HG02610 (cell line): Measurements from ENCODE around the gene SAP30BP.

Experiments used
- ATAC-seq: cut with Tn5 transposase; IDR thresholded peaks from one replicate; pipeline ENCODE4 v1.9.1; 2021; ENCODE audit warnings: mild to moderate bottlenecking, moderate library complexity; ENCODE audit not compliant: unreplicated experiment

Gene SAP30BP

DNA sequence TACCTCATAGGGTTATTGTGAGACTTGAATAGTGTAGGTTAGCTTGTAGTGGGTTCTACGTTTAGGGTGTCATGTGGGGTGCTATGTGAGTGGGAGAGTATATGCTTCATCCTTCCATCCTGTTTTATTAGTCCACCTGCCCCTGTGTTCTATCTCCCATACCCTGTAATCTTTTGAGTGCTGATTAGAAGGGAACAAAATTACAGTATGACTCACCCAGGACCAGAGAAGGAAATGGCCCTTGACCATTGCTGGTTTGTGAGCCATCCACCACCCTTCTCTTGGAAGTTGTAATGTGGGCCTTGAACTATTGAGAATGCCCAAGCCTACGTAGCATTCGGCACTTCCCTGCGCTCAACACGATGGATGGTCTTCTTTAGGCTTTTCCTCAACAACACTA is 17.1 kb downstream of the SAP30BP start:
- no peak for ATAC-seq

DNA sequence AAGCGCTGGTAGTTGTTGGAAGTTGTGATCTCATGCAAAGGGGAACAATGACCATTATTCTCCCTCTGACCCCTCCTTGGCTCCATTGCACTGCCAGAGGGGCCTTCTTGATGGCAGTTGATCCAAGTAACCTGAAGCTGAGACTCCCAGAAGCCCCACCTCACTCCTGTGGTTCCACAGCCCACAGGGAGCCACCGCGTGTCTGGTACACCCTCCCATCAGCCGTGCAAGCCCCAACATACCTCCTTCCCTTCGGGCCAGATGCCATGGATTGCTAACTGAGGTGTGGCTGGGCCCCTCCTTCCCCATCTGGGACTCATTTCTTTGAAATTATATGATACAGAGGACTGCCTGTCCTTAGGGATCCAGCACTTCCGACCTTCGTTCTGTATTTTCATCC is 17.8 kb downstream of the SAP30BP start:
- ATAC-seq: no peak

DNA sequence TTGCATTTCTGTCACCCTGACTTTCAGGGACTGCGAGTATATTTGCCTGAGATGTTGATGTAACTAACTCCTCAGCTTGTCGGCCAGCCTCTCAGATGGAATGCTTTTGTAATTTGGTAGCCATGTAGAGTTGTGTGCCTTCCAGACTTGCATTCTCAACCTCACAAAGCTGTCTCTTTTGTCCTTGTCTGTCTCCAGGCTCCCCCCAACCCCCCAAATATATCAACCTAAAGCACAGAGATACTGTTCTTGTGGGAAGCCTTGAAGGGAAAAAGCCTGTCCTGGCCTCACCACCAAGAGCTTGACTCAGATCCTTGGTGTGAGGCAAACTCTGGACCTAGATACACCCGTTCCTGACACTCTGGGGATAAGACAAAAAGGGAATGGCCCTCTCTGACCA is 18.4 kb downstream of the SAP30BP start:
- no peak for ATAC-seq

DNA sequence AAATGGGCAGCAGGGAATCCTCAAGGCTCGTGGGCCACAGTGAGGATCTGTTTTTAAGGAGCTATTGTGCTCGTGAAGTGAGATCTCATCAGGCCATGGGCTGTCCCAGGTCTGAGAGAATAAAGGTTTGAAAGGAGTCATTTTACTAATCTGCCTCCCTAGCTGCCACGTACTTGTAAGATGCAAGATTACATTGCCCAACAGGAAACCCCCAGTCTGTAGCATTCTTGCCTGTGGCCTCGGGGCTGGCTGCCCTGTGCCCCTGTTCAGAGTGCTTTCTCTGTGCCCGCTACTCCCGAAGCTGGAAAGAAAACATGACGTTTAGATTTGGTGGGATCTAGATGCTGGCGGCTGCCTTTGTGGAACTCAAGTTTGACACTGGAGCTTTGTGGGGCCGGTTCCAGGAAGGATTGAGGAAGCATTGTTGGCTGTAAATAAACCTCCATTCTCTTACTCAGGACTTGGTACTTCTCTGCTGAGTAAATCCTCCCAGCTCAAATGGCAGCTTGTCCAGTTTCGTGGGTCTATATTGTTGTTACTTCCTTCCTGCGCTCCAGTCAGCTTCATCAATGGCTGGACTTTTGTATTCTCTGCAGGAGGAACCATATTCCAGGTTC is 21.2 kb downstream of the SAP30BP start:
- no peak for ATAC-seq

DNA sequence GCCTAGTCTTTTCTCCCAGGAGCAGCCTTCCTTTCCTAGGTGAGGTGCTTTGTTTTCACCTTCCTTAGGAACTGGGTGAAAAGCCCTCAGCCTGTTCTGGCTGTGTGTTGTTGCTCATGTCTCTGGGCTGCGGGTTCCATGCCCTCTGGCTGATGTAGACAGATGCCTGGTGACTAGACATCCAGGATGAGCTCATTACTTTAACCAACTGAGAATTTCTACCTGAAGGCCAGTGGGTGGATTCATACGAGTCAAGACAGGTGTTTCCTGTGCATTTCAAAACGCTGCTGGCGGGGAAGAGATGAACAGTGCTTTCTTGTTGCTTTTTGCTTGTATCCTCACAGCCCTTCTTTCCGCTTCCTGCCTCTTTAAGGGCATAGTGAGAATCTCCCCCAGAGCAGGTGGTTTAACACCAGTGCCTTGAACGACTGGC is 22.3 kb downstream of the SAP30BP start:
- ATAC-seq: no peak

- ATAC-seq: no peak
Measured at GRCh38 chr17:75691371-75691791, 24.2 kb downstream of the SAP30BP start.

DNA sequence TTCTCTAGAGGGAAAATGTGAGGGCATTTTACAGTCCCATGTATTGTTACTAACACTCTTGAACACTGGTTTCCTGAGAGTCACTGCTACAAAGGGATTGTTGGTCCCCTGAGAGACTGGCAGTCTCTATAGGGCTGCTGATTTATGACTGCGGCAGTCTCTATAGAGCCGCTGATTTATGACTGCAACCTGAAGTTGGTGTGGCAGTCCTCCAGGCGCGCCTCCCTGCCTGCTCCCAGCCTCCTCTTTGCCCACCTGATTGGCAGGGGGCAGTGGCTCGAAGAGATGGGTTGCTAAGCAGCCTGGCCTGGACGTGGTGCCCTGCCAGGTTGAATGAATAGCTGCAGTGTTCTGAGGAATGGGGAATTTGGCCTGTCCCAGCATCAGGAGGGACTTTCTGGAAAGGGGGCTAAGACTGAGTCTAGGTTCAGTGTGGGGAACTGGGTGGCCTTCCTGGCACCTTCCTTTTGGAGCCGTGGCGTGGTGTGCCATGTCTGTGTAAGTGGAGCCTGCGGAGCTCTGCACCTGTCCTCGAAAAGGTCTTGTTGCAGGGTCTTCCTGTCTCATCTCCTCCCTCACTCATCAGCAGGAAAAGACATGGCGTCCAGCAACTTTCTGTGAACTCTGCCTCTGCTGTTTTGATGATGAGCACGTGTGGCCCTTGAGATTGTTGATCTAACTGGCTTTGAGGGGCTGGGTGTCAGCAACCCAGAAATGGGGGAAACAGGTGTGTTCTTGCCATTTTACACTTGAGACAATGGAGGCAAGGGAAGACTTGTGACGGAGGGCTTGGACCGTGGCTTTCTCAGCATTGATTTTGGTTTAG is 24.9 kb downstream of the SAP30BP start:
- no peak for ATAC-seq

DNA sequence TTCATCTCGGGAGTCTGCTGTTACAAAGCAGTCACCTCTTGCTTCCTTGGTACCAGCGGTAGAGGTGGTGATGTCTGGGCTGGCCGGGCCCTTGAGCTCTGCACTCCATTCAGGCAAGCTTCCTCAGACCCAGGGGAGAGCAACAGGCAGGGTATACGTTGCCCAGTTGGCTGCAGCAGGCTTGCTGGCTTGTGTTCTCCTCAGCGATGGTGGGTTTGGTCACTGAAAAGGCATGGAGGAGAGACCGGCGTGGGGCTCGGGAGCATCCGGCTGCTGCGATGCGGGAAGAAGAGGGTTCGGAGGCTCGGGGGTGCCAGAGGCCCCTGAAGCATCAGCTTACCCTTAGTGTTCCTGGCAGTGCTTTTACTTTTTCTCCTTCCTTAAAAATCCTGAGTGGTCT is 25.8 kb downstream of the SAP30BP start:
- no peak for ATAC-seq

GRCh38 chr17:75693500-75694481 is 26.7 kb downstream of the SAP30BP start:
- ATAC-seq: no peak

- ATAC-seq: no peak
Measured at GRCh38 chr17:75694536-75694935, 27.4 kb downstream of the SAP30BP start.

DNA sequence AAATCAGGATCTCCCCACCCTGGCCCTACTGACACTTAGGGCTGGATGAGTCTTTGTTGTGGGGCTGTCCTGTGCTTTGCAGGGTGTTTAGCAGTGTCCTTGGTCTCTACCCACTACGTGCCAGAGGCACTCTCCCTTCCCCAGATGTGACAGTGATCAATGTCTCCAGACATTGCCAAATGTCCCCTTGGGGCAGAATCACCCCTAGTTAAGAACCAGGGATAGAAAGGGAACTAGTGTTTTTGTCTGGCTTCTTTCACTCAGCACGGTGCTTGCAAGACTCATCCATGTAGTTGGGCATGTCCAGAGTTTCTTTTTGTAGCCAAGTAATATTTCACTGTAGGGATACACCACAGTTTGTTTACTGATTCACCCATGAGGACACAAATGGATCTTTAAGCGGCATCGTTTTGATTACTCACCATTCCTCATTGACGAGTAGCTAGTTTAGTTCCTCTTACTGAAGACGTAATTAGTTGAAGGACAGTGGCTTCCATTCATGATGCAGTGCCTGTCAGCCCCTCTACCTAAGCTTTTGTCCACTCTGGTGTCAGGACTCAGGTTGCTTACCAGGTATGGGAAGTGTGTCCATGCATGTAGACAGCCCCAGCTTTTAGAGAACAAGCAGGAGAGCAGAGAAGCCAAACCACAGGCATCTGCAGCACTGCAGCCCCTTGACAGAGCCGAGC is 28.1 kb downstream of the SAP30BP start:
- ATAC-seq: no peak

DNA sequence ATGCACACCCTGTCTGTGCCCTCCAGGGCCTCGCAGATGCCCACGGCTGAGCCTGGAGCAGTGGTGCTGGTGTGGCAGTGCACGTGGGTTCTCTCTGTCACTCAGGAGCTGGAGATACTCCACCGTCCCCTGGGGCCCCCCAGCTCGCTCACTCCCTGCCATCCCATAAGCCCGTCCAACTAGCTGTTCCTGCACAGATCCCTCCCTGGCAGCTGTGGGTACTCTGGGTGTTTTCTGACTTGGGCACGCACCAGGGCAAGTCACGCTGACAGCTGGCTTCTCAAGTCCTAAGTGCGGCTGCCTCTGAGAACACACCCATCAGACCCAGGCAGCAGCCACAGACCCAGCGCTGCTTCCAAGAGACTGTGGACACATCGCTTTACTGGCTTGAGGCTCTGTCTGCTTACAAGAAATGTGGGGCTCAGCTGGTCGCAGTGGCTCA is 28.7 kb downstream of the SAP30BP start:
- ATAC-seq: no peak

DNA sequence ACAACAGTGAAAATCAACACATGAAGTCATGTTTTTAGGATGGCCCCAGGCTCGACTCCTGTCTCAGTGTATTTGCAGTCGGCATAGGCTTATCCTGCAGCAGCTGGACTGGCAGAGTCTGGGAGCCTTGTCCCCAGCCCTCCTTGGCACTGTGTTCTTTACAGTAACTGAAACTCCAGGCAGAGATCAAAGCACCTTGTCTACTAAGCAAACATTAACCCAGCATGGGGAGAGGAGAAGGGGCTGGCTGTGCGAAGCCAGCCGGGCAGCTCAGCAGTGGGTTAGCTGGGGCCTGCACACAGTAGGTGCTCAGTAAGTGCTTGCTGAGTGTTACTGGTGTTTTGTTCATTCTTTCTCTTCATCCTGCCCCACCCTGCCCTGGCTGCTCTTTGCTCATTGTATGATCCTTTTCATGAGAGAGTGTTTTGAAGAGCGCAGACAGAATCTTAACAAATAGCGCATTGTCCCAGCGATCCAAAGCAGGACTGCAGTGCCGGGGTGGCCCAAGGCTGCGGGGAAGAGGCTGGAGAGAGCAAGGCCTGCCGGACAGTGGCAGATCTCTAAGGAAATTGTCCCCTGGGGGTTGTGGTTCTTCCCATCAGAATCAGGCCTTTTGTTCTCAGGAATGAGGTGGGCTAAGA is 30.6 kb downstream of the SAP30BP start:
- ATAC-seq: no peak

DNA sequence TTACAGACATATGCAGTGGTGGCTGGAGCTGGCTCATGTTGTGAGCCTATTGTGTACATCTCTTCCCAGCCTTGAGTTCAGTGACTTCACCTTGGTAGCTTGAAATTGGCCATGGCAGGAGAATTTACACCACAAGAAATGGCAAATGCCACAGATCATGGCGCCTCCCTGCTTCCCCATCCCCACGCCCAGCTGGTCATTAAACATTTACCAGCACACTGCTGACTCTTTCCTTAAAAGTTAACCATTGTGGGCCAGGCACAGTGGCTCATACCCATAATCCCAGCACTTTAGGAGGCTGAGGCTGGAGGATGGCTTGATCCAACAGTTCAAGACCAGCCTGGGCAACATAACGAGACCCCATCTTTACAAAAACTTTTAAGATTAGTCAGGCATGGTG is 31.5 kb downstream of the SAP30BP start:
- ATAC-seq: no peak

- no peak for ATAC-seq
Measured at GRCh38 chr17:75701288-75701687, 34.1 kb downstream of the SAP30BP start.

- no peak for ATAC-seq
Measured at GRCh38 chr17:75703191-75703590, 36.1 kb downstream of the SAP30BP start.

- ATAC-seq: no peak
Measured at GRCh38 chr17:75703591-75703990, 36.5 kb downstream of the SAP30BP start.

GRCh38 chr17:75704963-75705875 is 38.1 kb downstream of the SAP30BP start:
- ATAC-seq: no peak
